Superior temporal gyrus (tissue), 1 donor: ENCODE measurements around the gene NCAM2.
"Not testable (repeated sequence)": the region's sequence is repeated elsewhere in the genome, so short reads cannot be mapped to it uniquely, and the experiment has no call there.

ENCODE experiments used
- DNase-seq: peaks from one replicate; pipeline ENCODE4 v3.0.0-alpha.2; 2016; ENCODE audit errors: extremely low spot score

The NCAM2 gene

GRCh38 chr21:21301013-21301412, 302.8 kb downstream of the NCAM2 start:
- DNase-seq = no peak

GRCh38 chr21:21309510-21309909, 311.3 kb downstream of the NCAM2 start:
- DNase-seq = peak; percentile 24

- no peak for DNase-seq
Measured at GRCh38 chr21:21324297-21324696, 326.1 kb downstream of the NCAM2 start.

- DNase-seq = no peak
Measured at GRCh38 chr21:21332492-21332891, 334.3 kb downstream of the NCAM2 start.

- no peak for DNase-seq
Measured at GRCh38 chr21:21341041-21341440, 342.8 kb downstream of the NCAM2 start.

- no peak for DNase-seq
Measured at GRCh38 chr21:21345296-21345695, 347.1 kb downstream of the NCAM2 start.

GRCh38 chr21:21345872-21346271, 347.7 kb downstream of the NCAM2 start:
- DNase-seq = no peak

- DNase-seq = no peak
Measured at GRCh38 chr21:21366277-21366676, 368.1 kb downstream of the NCAM2 start.

GRCh38 chr21:21367583-21367982, 369.4 kb downstream of the NCAM2 start:
- no peak for DNase-seq

- DNase-seq = peak; percentile 71
Measured at GRCh38 chr21:21373969-21374368, 375.8 kb downstream of the NCAM2 start.

- DNase-seq = no peak
Measured at GRCh38 chr21:21383126-21383525, 384.9 kb downstream of the NCAM2 start.

- no peak for DNase-seq
Measured at GRCh38 chr21:21384977-21385376, 386.8 kb downstream of the NCAM2 start.

GRCh38 chr21:21385404-21385803, 387.2 kb downstream of the NCAM2 start:
- peak; percentile 23 for DNase-seq

GRCh38 chr21:21387916-21388315, 389.7 kb downstream of the NCAM2 start:
- DNase-seq = peak; percentile 29

- DNase-seq = no peak
Measured at GRCh38 chr21:21394064-21394463, 395.9 kb downstream of the NCAM2 start.

GRCh38 chr21:21396424-21396823, 398.2 kb downstream of the NCAM2 start:
- DNase-seq = no peak

GRCh38 chr21:21397464-21397863, 399.3 kb downstream of the NCAM2 start:
- DNase-seq = no peak

- no peak for DNase-seq
Measured at GRCh38 chr21:21401444-21401843, 403.2 kb downstream of the NCAM2 start.

- not testable (repeated sequence) for DNase-seq
Measured at GRCh38 chr21:21402187-21402586, 404.0 kb downstream of the NCAM2 start.

GRCh38 chr21:21404261-21404660, 406.1 kb downstream of the NCAM2 start:
- not testable (repeated sequence) for DNase-seq

- DNase-seq = no peak
Measured at GRCh38 chr21:21406921-21407320, 408.7 kb downstream of the NCAM2 start.

GRCh38 chr21:21412096-21412495, 413.9 kb downstream of the NCAM2 start:
- no peak for DNase-seq

GRCh38 chr21:21415741-21416140, 417.5 kb downstream of the NCAM2 start:
- no peak for DNase-seq

GRCh38 chr21:21434944-21435343, 436.7 kb downstream of the NCAM2 start:
- no peak for DNase-seq
